Activated CD4-positive, CD25-positive, alpha-beta regulatory T cell treated with anti-CD3 and anti-CD28 coated beads, Interleukin-2, amount 50 U/mL, for 24 hours (primary cell): ENCODE measurements around the gene ZNF827.
"Not testable (repeated sequence)": the region's sequence is repeated elsewhere in the genome, so short reads cannot be mapped to it uniquely, and the experiment has no call there.

Experiments used
- ATAC-seq, 2 donors: fragments of 150-1000 bp; cut with Tn5 transposase; one replicate each; pipeline ENCODE4 v1.10.0; 2021; ENCODE audit warnings: mild to moderate bottlenecking in 1 of 2, moderate library complexity in 1 of 2

Gene ZNF827

GRCh38 chr4:145861336-145862318 lies 77.0 kb downstream of the ZNF827 start:
- no peak for ATAC-seq

GRCh38 chr4:145860897-145861296 lies 77.7 kb downstream of the ZNF827 start:
- no peak for ATAC-seq

GRCh38 chr4:145860446-145860845 lies 78.2 kb downstream of the ZNF827 start:
- ATAC-seq: no peak

GRCh38 chr4:145859926-145860325 lies 78.7 kb downstream of the ZNF827 start:
- ATAC-seq: no peak

- no peak for ATAC-seq
These were observed 79.2 kb downstream of the ZNF827 start for GRCh38 chr4:145859426-145859825.

- ATAC-seq: no peak
These were observed 86.3 kb downstream of the ZNF827 start for GRCh38 chr4:145852256-145852839.

GRCh38 chr4:145851511-145852201 lies 87.0 kb downstream of the ZNF827 start:
- no peak for ATAC-seq

- no peak for ATAC-seq
These were observed 90.9 kb downstream of the ZNF827 start for GRCh38 chr4:145847764-145848163.

- ATAC-seq: no peak
These were observed 93.5 kb downstream of the ZNF827 start for GRCh38 chr4:145845118-145845517.

GRCh38 chr4:145843639-145844038 lies 95.0 kb downstream of the ZNF827 start:
- no peak for ATAC-seq

GRCh38 chr4:145843148-145843547 lies 95.5 kb downstream of the ZNF827 start:
- ATAC-seq: no peak

GRCh38 chr4:145842224-145842887 lies 96.3 kb downstream of the ZNF827 start:
- no peak for ATAC-seq

GRCh38 chr4:145840801-145841200 lies 97.8 kb downstream of the ZNF827 start:
- ATAC-seq: no peak

GRCh38 chr4:145840162-145840768 lies 98.4 kb downstream of the ZNF827 start:
- peak; percentile 69 to 83 for ATAC-seq

- ATAC-seq: no peak
These were observed 99.5 kb downstream of the ZNF827 start for GRCh38 chr4:145839151-145839550.

- ATAC-seq: not testable (repeated sequence)
These were observed 106.2 kb downstream of the ZNF827 start for GRCh38 chr4:145832384-145832783.

- ATAC-seq: no peak
These were observed 107.9 kb downstream of the ZNF827 start for GRCh38 chr4:145830699-145831098.

GRCh38 chr4:145829629-145830395 lies 108.8 kb downstream of the ZNF827 start:
- peak; percentile 46 to 57 for ATAC-seq

- ATAC-seq: peak; percentile 71 to 79
These were observed 109.7 kb downstream of the ZNF827 start for GRCh38 chr4:145828802-145829485.

- ATAC-seq: no peak
These were observed 110.7 kb downstream of the ZNF827 start for GRCh38 chr4:145827885-145828284.

GRCh38 chr4:145825255-145825654 lies 113.4 kb downstream of the ZNF827 start:
- ATAC-seq: no peak
